IMR-90 (cell line): Measurements from ENCODE around the gene POR. TPM values are rescaled to one million over a fixed set of nuclear protein-coding genes. Genes with fewer than 3 reads are reported as not detected.

Experiments
- ATAC-seq: fragments of 200-7000 bp; cut with Tn5 transposase; 2 replicates; pipeline ENCODE4 v1.9.1; 2020; ENCODE audit warnings: low read depth, mild to moderate bottlenecking, moderate library complexity
- BruUV-seq: library from RNA; stranded (reverse); fragments of 400-500 nt; replicated peaks from 2 replicates; lab custom pipeline; 2021; lab: Mats Ljungman, UMichigan
- CTCF ChIA-PET: fragments of 300-600 bp; formaldehyde crosslinking; extraction: SDS; loops from one replicate; lab custom pipeline; 2021; ENCODE audit warnings: antibody characterized with exemption; lab: Yijun Ruan, JAX
- POLR2A ChIA-PET: fragments of 300-600 bp; sonication (Branson Sonifier 250); formaldehyde crosslinking; loops from one replicate; lab custom pipeline; 2022; ENCODE audit warnings: antibody characterized with exemption; ENCODE audit not compliant: unreplicated experiment; lab: Charles Lee
- DNase-seq: peaks from one replicate; pipeline ENCODE4 v3.0.0; 2013
- H2AFZ ChIP-seq: replicated peaks from 2 replicates; pipeline ENCODE3; 2013; ENCODE audit warnings: low read length, mild to moderate bottlenecking; ENCODE audit not compliant: poor library complexity
- H2AK5ac ChIP-seq: 2 replicates; pipeline ENCODE4 v1.6.1; 2013; ENCODE audit warnings: low read depth, low read length, inconsistent platforms
- H2AK9ac ChIP-seq: replicated peaks from 2 replicates; pipeline ENCODE3; 2013; ENCODE audit warnings: mild to moderate bottlenecking, low read depth, low read length, moderate library complexity; ENCODE audit not compliant: poor library complexity
- H2BK120ac ChIP-seq: 2 replicates; pipeline ENCODE4 v1.6.1; 2013; ENCODE audit warnings: low read depth, low read length, inconsistent platforms
- H2BK15ac ChIP-seq: 3 replicates; pipeline ENCODE4 v1.6.1; 2013; ENCODE audit warnings: low read depth, low read length, inconsistent platforms
- H2BK20ac ChIP-seq: 2 replicates; pipeline ENCODE4 v1.6.1; 2013; ENCODE audit warnings: low read depth, mild to moderate bottlenecking, inconsistent platforms, low read length, moderate library complexity
- H2BK5ac ChIP-seq: 2 replicates; pipeline ENCODE4 v1.6.1; 2013; ENCODE audit warnings: mild to moderate bottlenecking, low read depth, low read length, inconsistent platforms; ENCODE audit not compliant: poor library complexity, severe bottlenecking
- H3K14ac ChIP-seq: replicated peaks from 2 replicates; pipeline ENCODE4 v1.6.1; 2013; ENCODE audit warnings: low read depth, low read length, inconsistent platforms
- H3K18ac ChIP-seq: 2 replicates; pipeline ENCODE4 v1.6.1; 2013; ENCODE audit warnings: low read depth, low read length, control low read depth
- H3K23ac ChIP-seq: 2 replicates; pipeline ENCODE4 v1.6.1; 2013; ENCODE audit warnings: low read depth, low read length, inconsistent platforms
- H3K27ac ChIP-seq: 2 replicates; pipeline ENCODE4 v1.5.1; 2013; ENCODE audit warnings: mild to moderate bottlenecking, control low read depth, low read length; ENCODE audit not compliant: insufficient read depth
- H3K27me3 ChIP-seq: 2 replicates; pipeline ENCODE4 v1.6.1; 2013; ENCODE audit warnings: low read length; ENCODE audit not compliant: control insufficient read depth, insufficient read depth
- H3K36me3 ChIP-seq: 2 replicates; pipeline ENCODE4 v1.6.1; 2013; ENCODE audit warnings: low read length, mixed read lengths; ENCODE audit not compliant: control insufficient read depth, insufficient read depth
- H3K4ac ChIP-seq: 2 replicates; pipeline ENCODE4 v1.6.1; 2013; ENCODE audit warnings: low read depth, low read length, inconsistent platforms
- H3K4me1 ChIP-seq: 2 replicates; pipeline ENCODE4 v1.6.1; 2013; ENCODE audit warnings: low read length, mixed read lengths; ENCODE audit not compliant: control insufficient read depth, insufficient read depth
- H3K4me2 ChIP-seq: 2 replicates; pipeline ENCODE4 v1.6.1; 2013; ENCODE audit warnings: low read depth, mild to moderate bottlenecking, control low read depth, low read length, moderate library complexity
- H3K4me3 ChIP-seq: 2 replicates; pipeline ENCODE4 v1.5.1; 2013; ENCODE audit warnings: low read depth, mild to moderate bottlenecking, control low read depth, low read length, moderate library complexity; ENCODE audit not compliant: insufficient read depth
- H3K56ac ChIP-seq: 2 replicates; pipeline ENCODE4 v1.6.1; 2013; ENCODE audit warnings: low read length, inconsistent platforms; ENCODE audit not compliant: insufficient read depth; ENCODE audit errors: extremely low read depth
- H3K79me1 ChIP-seq, 2 experiments: 2 replicates each; pipeline ENCODE4 v1.6.1; 2013; ENCODE audit warnings: low read length in 2 of 2, inconsistent platforms in 1 of 2, low read depth in 1 of 2
- H3K9ac ChIP-seq: 2 replicates; pipeline ENCODE4 v1.6.1; 2013; ENCODE audit warnings: low read depth, low read length, control low read depth
- H3K9me1 ChIP-seq: 2 replicates; pipeline ENCODE4 v1.6.1; 2013; ENCODE audit warnings: low read length, inconsistent platforms; ENCODE audit not compliant: insufficient read depth
- H3K9me3 ChIP-seq: 2 replicates; pipeline ENCODE4 v1.6.1; 2013; ENCODE audit warnings: low read length; ENCODE audit not compliant: control insufficient read depth, insufficient read depth
- H4K20me1 ChIP-seq: 2 replicates; pipeline ENCODE4 v1.6.1; 2013; ENCODE audit warnings: low read length, inconsistent platforms; ENCODE audit not compliant: insufficient read depth
- H4K5ac ChIP-seq: 2 replicates; pipeline ENCODE4 v1.6.1; 2013; ENCODE audit warnings: mild to moderate bottlenecking, low read depth, low read length, control low read depth
- H4K8ac ChIP-seq, 2 experiments: 2 replicates each; pipeline ENCODE4 v1.6.1; 2013; ENCODE audit warnings: low read depth in 2 of 2, low read length in 2 of 2, control low read depth in 1 of 2, inconsistent platforms in 1 of 2
- H4K91ac ChIP-seq: 2 replicates; pipeline ENCODE4 v1.6.1; 2013; ENCODE audit warnings: low read depth, low read length, inconsistent platforms; ENCODE audit not compliant: insufficient read depth
- BHLHE40 ChIP-seq: fragments of 150-350 bp; IDR thresholded peaks from 2 replicates; pipeline ENCODE4 v1.6.1; 2016; ENCODE audit warnings: mild to moderate bottlenecking, low read depth, low read length
- CEBPB ChIP-seq: IDR thresholded peaks from 2 replicates; pipeline ENCODE4 v1.6.1; 2012; ENCODE audit warnings: low read depth, low read length, improper control_type of control experiment
- FOS ChIP-seq: fragments of 150-350 bp; IDR thresholded peaks from 2 replicates; pipeline ENCODE4 v1.6.1; 2016; ENCODE audit warnings: low read depth, low read length
- MAFK ChIP-seq: IDR thresholded peaks from 2 replicates; pipeline ENCODE4 v1.6.1; 2012; ENCODE audit warnings: low read depth, low read length, improper control_type of control experiment
- MXI1 ChIP-seq: IDR thresholded peaks from 2 replicates; pipeline ENCODE4 v1.6.1; 2012; ENCODE audit warnings: low read depth, mild to moderate bottlenecking, low read length, moderate library complexity, borderline replicate concordance
- NFE2L2 ChIP-seq: fragments of 150-350 bp; IDR thresholded peaks from 2 replicates; pipeline ENCODE4 v1.6.1; 2016; ENCODE audit warnings: low read depth, mild to moderate bottlenecking, low read length
- RCOR1 ChIP-seq: IDR thresholded peaks from 2 replicates; pipeline ENCODE4 v1.6.1; 2012; ENCODE audit warnings: mild to moderate bottlenecking, low read length, improper control_type of control experiment; ENCODE audit not compliant: insufficient replicate concordance
- WGBS, 2 experiments: methylation state at CpG; one replicate each; pipeline versions ENCODE4 v1.1.5 to v1.1.7; 2013; ENCODE audit warnings: missing lambda C conversion rate in 2 of 2; ENCODE audit not compliant: insufficient read length in 1 of 2; ENCODE audit errors: extremely low coverage in 2 of 2; 5-methylcytosine and 5-hydroxymethylcytosine counted together
- dilution Hi-C: fragments of 300-500 bp; cut with HindIII; formaldehyde crosslinking; loops from one replicate; pipeline ENCODE4 v1.14.3; 2018; ENCODE audit warnings: low sequenced_read_pairs; ENCODE audit not compliant: unreplicated experiment
- in situ Hi-C: fragments of 300-500 bp; cut with MboI; formaldehyde crosslinking; loops from 3 replicates; pipeline ENCODE4 v1.14.3; 2019; ENCODE audit warnings: low sequenced_read_pairs, inconsistent platforms, mixed read lengths
- intact Hi-C: fragments of 100-400 bp; cut with micrococcal nuclease; formaldehyde crosslinking; loops from 2 replicates; pipeline ENCODE4 v1.10.0; 2022
- polyA plus RNA-seq, 3 experiments: library from polyadenylated mRNA; depleted of rRNA; stranded (reverse); fragments of >200 nt; gene quantifications; 2 replicates each; pipeline ENCODE4 v1.2.3, GENCODE V29; 2012; ENCODE audit warnings: low replicate concordance in 1 of 3
- total RNA-seq: library from RNA; depleted of rRNA; stranded (reverse); fragments of >200 nt; gene quantifications from 2 replicates; pipeline ENCODE4 v1.2.3, GENCODE V29; 2012
- TF ChIP-seq, protein P1 (sequence below): conservative IDR thresholded peaks from 2 replicates; pipeline ENCODE4 v1.5.1; 2012; ENCODE audit warnings: mild to moderate bottlenecking, low read depth, low read length, improper control_type of control experiment

Gene POR
- total and polyA plus RNA-seq, 2 of the 4 experiments (the other 2 are of a cell fraction) = 25.5 to 42.2 TPM

DNA sequence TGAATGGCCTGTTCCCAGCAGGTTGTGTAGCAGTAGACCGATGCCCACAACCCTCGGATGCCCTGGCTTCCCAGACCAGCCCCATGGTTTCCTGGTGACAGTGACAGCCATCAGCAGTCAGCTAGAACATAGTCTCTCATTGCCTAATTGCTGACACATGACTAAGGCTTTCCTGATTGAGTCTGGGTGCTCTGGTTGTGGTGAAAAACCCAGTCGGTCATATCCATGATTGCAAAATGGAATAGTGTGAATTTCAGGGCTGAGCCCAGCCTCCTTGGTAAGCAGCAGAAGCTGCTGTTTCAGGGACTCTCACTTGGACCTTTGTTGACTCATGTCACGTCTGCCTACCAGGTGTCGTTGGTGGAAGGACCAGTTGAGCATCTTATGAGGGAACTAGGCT lies 36.6 kb downstream of the POR start:
- H4K8ac ChIP-seq = no peak overlapping the region
- ChIA-PET POLR2A (no interaction called here), CTCF (no interaction called here)
- peak; percentile 84 for ATAC-seq
- peaks cover 15% of the 10 kb centered on the region for H3K4me1 ChIP-seq
- no peaks in the 10 kb centered on the region for H3K9me3 ChIP-seq
- H3K9me1 ChIP-seq = peaks cover 11% of the 10 kb centered on the region; the same call in 1 of the 2 replicates
- H3K4ac ChIP-seq = peak overlapping the region; percentile 31; the same call in 1 of the 2 replicates
- H3K27me3 ChIP-seq = no peaks in the 10 kb centered on the region
- no peak overlapping the region for H2BK120ac ChIP-seq
- H2BK5ac ChIP-seq = no peak overlapping the region
- dilution Hi-C loops (no loop called here), intact Hi-C loops (no loop called here), in situ Hi-C loops (no loop called here)
- no peak overlapping the region for H3K4me2 ChIP-seq
- no peak overlapping the region for H3K27ac ChIP-seq
- H2AFZ ChIP-seq = no peak overlapping the region
- no peak overlapping the region for H3K9ac ChIP-seq
- H3K4me3 ChIP-seq = no peak overlapping the region
- H4K5ac ChIP-seq = no peak overlapping the region
- 0 out of 2 replicates have a peak, but pooled peaks have one; percentile 26 for TF ChIP-seq FOS
- TF ChIP-seq MAFK = peak; percentile 68
- TF ChIP-seq NFE2L2 = peak; percentile 4; the same call in 1 of the 2 replicates
- TF ChIP-seq MXI1 = 0 out of 2 replicates have a peak, but pooled peaks have one; percentile 24
- TF ChIP-seq RCOR1 = no peak
- TF ChIP-seq BHLHE40 = 0 out of 2 replicates have a peak, but pooled peaks have one; percentile 41
- TF ChIP-seq, protein P1, sequence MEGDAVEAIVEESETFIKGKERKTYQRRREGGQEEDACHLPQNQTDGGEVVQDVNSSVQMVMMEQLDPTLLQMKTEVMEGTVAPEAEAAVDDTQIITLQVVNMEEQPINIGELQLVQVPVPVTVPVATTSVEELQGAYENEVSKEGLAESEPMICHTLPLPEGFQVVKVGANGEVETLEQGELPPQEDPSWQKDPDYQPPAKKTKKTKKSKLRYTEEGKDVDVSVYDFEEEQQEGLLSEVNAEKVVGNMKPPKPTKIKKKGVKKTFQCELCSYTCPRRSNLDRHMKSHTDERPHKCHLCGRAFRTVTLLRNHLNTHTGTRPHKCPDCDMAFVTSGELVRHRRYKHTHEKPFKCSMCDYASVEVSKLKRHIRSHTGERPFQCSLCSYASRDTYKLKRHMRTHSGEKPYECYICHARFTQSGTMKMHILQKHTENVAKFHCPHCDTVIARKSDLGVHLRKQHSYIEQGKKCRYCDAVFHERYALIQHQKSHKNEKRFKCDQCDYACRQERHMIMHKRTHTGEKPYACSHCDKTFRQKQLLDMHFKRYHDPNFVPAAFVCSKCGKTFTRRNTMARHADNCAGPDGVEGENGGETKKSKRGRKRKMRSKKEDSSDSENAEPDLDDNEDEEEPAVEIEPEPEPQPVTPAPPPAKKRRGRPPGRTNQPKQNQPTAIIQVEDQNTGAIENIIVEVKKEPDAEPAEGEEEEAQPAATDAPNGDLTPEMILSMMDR = no peak
- TF ChIP-seq CEBPB = peak; percentile 93
- WGBS, 2 experiments = 30% methylated on average over 1 of the region's 5 CpGs; no CpG with 5 or more reads in 1 of the 2 experiments
- no peak overlapping the region; the same call in 1 of the 2 replicates for H3K23ac ChIP-seq
- H2AK9ac ChIP-seq = no peak overlapping the region
- 0 out of 2 replicates have a peak overlapping the region, but pooled peaks have one; percentile 12 for H3K14ac ChIP-seq
- BruUV-seq = no TSS peak
- H3K36me3 ChIP-seq = peaks cover 23% of the 10 kb centered on the region
- peak; percentile 68 for DNase-seq
- H3K79me1 ChIP-seq = peaks cover 3 to 51% of the 10 kb centered on the region in 2 experiments; a peak in 3 of 4 replicates
- peak overlapping the region; percentile 29; the same call in 1 of the 2 replicates for H2AK5ac ChIP-seq
- no peak overlapping the region for H3K18ac ChIP-seq
- no peak overlapping the region for H3K56ac ChIP-seq
- H2BK20ac ChIP-seq = no peak overlapping the region
- no peaks in the 10 kb centered on the region; the same call in 1 of the 2 replicates for H4K20me1 ChIP-seq
- H4K91ac ChIP-seq = no peak overlapping the region
- H2BK15ac ChIP-seq = no peak overlapping the region
